Activated T-cell treated with anti-CD3 and anti-CD28 coated beads, Interleukin-2, amount 50 U/mL, for 24 hours (primary cell): ENCODE measurements around the gene SULT1E1.

ENCODE experiments used
- DNase-seq: peaks from one replicate; pipeline ENCODE4 v3.0.0-alpha.2; 2020
- H3K27ac Mint-ChIP-seq: 2 replicates; pipeline ENCODE4 v1.8.0; 2020; ENCODE audit warnings: mild to moderate bottlenecking, mixed read lengths
- H3K27me3 Mint-ChIP-seq: 2 replicates; pipeline ENCODE4 v1.8.0; 2020; ENCODE audit warnings: mixed read lengths
- H3K36me3 Mint-ChIP-seq: 2 replicates; pipeline ENCODE4 v1.8.0; 2020; ENCODE audit warnings: low read depth, mixed read lengths
- H3K4me1 Mint-ChIP-seq: 2 replicates; pipeline ENCODE4 v1.8.0; 2020; ENCODE audit warnings: low read depth, mixed read lengths
- H3K4me3 Mint-ChIP-seq: 2 replicates; pipeline ENCODE4 v1.8.0; 2020; ENCODE audit warnings: mild to moderate bottlenecking, moderate library complexity, mixed read lengths
- H3K9me3 Mint-ChIP-seq: 2 replicates; pipeline ENCODE4 v1.8.0; 2020; ENCODE audit warnings: mixed read lengths

SULT1E1 gene

DNA sequence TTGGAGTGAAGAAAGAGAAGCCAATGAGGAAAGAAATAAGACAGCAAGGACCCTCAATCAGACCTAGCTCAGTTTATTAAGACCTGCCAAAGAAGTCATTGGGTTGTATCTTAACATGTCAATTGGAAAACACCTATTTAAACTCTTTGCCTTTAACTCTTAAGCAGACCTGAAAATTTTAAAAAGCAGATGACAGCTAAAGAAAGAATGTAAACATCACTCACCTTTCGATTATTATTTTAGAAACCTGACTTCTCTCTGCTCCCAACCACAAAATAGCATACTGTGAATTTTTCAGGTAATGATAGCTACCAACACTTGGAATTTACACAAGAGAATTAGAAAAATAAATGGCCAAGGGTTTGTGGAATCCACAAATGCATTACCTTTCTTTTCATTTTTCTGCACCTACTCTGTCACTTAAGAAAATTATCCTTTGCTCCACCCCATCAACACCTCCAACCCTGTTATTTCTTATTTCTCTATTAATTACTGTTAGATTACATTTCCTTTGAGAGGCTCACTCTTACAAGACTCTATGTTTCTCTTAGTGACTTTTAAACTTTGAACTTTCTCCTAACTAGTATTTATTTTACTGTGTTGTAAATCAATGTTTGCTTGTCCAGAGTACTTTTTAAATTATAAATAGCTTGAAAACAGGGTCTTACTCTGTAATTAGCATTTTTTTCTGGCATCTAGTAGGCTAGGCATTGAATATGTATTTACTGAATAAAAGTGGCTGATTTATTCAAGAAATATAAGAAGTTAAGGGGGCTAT lies 765 bp upstream of the SULT1E1 start:
- Mint-ChIP-seq H3K36me3 (no peaks in the 10 kb centered on the region), H3K4me1 (no peaks in the 10 kb centered on the region), H3K27ac (no peak overlapping the region), H3K27me3 (peaks cover 3% of the 10 kb centered on the region), H3K9me3 (no peaks in the 10 kb centered on the region), H3K4me3 (no peak overlapping the region)
- DNase-seq = no peak

DNA sequence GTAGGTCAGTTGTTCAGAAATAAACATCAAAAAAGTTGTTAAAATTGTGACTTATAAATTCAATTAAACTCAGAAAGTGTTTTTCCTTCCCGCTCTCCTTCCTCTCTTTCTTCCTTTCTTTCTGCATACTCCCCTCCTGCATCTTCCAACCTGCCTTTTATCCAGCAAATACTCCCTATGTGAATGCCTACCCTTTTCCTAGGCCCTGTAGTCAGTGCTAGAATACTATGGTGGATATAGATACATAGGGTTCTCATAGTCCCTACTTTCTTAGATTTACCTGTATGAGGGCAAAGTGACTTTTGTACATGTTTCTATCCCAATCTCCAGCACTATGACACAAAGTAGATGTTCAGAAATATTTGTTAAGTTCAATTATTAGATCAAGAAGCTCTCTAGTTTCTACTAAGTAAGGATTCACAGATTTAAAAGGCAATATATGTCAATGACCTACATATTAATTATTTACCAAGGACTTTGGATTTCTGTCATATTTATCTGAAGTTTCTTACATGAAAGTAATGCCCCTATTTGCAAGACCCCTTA lies 732 bp downstream of the SULT1E1 start:
- no peaks in the 10 kb centered on the region for H3K9me3 Mint-ChIP-seq
- H3K4me3 Mint-ChIP-seq = no peak overlapping the region
- peaks cover 3% of the 10 kb centered on the region for H3K27me3 Mint-ChIP-seq
- DNase-seq = no peak
- no peaks in the 10 kb centered on the region for H3K36me3 Mint-ChIP-seq
- H3K4me1 Mint-ChIP-seq = no peaks in the 10 kb centered on the region
- H3K27ac Mint-ChIP-seq = no peak overlapping the region

DNA sequence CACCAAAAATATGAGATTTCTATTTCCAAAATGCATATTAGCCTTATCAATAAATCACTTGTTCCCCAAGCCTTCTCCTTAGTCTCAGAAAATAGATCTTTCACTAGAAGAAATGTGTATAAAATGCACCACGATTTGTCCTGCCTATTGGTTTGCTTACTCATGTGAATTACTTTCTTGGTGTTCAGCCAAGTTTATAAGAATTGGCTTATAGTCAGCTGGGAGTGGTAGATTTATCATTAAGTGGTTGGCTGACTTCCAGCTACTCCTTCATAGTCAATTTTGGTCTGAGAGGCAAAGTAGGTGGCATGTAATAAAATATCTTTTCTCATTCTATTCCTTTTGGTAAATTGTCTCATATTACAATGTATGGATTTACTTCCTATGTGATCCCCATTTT lies 1.3 kb downstream of the SULT1E1 start:
- H3K27ac Mint-ChIP-seq = no peak overlapping the region
- no peak for DNase-seq
- no peaks in the 10 kb centered on the region for H3K9me3 Mint-ChIP-seq
- H3K4me1 Mint-ChIP-seq = no peaks in the 10 kb centered on the region
- no peak overlapping the region for H3K4me3 Mint-ChIP-seq
- no peaks in the 10 kb centered on the region for H3K36me3 Mint-ChIP-seq
- peaks cover 3% of the 10 kb centered on the region for H3K27me3 Mint-ChIP-seq

DNA sequence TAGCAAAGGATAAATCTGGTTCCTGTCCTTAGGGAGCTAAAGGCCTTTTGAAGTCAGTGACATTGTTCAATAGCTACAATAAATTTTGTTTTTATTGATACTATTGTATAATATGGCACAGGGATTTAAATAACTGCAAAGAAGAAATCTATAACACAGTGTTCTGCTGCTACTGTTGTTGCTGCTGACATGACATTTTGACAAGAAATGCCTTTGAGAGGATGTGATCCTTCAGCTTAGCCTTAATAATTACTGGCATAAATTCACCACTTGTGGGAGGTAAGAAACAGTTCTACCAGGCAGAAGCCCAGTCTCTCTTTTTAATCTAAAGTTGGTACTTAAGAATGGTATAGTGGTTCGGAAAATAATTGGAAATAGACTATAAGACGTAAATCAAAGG lies 4.1 kb downstream of the SULT1E1 start:
- Mint-ChIP-seq H3K4me1 (no peaks in the 10 kb centered on the region), H3K27ac (no peak overlapping the region)

DNA sequence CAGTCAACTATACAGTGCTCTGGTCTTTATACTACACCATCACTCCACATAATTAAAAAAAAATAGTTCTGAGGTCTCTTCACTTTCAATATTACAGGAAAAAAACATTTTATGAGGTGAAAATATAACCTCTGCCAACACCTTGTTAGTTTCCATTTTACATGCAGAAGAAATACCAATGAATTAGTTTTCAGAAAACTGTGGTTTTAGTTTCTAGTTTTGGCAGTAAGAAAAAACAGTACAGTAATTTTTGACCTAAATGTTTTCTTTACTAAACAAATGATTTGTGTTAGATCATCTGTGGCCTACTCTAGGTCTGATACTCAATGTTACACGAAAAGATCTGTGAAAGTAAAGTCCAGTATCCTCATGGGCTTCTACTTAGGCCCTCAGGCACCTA lies 10.0 kb downstream of the SULT1E1 start:
- Mint-ChIP-seq H3K27me3 (no peaks in the 10 kb centered on the region), H3K9me3 (no peaks in the 10 kb centered on the region), H3K4me1 (peaks cover 4% of the 10 kb centered on the region), H3K27ac (no peak overlapping the region), H3K36me3 (no peaks in the 10 kb centered on the region), H3K4me3 (no peak overlapping the region)
- no peak for DNase-seq

More for the DNA sequence above, 4.1 kb downstream of the SULT1E1 start:
- Mint-ChIP-seq H3K36me3 (no peaks in the 10 kb centered on the region), H3K4me3 (no peak overlapping the region), H3K9me3 (no peaks in the 10 kb centered on the region), H3K27me3 (peaks cover 3% of the 10 kb centered on the region)
- DNase-seq = no peak

DNA sequence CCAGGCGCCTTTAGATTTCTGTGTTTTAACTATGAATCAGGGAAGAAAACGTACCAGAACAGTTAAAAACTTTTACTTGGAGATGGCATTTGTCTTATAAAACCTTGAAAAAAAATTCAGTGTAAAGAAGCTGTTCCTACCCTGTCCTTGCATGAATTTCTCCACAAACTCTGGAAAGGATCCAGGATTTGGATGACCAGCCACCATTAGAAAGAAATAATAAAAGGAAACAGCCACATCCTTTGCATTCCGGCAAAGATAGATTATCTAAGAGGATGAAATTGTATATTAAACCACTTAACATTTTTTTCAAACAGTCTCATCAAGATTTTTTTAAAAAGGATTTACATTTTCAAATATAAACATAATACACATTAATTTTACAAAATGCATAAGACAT lies 10.6 kb downstream of the SULT1E1 start:
- Mint-ChIP-seq H3K9me3 (no peaks in the 10 kb centered on the region), H3K4me3 (no peak overlapping the region), H3K27ac (no peak overlapping the region), H3K4me1 (peaks cover 4% of the 10 kb centered on the region), H3K27me3 (no peaks in the 10 kb centered on the region), H3K36me3 (no peaks in the 10 kb centered on the region)
- no peak for DNase-seq

DNA sequence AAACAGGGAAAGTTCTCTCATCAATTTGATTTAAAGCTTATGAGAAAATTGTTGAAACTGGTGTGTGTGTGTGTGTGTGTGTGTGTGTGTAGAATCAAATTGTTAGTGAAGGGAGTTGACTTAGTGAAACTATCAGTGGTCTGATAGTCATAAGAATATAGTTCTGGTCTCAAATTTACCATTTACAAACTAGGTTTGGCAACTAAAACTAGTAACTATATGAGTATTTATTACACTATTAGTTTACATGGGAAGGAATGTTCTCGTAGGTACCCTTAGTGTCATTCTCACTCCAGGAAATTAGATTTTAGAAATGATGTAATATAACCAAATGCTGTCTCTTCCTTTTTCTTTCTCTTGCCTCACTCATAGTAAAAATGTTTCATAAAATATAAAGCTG lies 11.9 kb downstream of the SULT1E1 start:
- Mint-ChIP-seq H3K27ac (no peak overlapping the region), H3K27me3 (no peaks in the 10 kb centered on the region), H3K4me3 (no peak overlapping the region), H3K4me1 (peaks cover 4% of the 10 kb centered on the region), H3K36me3 (no peaks in the 10 kb centered on the region), H3K9me3 (no peaks in the 10 kb centered on the region)
- DNase-seq = no peak

DNA sequence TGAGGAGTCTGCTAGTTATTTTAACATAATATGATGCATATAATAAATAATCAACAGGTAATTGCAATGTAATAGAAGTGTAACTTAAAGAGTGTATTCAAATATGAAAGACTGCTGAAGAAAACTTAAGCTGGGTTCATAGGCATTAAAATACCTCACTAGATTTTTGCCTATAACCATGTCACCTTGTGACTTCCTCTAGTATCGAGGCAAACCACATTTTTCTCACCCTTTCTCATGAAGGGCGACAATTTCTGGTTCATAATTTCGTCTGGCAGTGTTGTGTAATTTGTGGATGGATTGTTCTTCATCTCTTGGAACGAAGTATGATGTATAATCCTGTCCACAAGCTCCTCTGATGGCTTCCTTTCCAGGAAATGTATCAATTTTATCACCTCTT lies 16.0 kb downstream of the SULT1E1 start:
- Mint-ChIP-seq H3K27ac (no peak overlapping the region), H3K27me3 (no peaks in the 10 kb centered on the region), H3K4me1 (no peaks in the 10 kb centered on the region), H3K36me3 (no peaks in the 10 kb centered on the region), H3K9me3 (no peaks in the 10 kb centered on the region), H3K4me3 (no peak overlapping the region)
- no peak for DNase-seq

DNA sequence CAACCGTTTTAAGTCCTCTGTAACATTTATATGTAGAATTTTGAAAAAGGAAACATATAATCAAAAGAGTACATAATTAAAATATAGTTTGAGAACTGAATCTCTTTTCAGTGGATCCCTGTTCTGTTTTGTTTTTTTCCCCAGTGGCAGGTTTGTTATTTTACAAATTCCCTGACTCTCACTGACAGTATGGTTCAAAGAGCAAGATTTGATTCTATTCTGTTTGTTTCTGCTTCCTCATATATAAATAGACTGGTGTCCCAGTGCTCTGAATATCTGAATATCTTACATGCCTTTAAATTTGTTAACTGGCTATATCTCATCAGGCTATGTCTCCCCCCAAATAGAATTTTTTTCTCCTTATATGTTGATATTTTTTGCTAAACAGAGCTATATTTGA lies 16.6 kb downstream of the SULT1E1 start:
- no peaks in the 10 kb centered on the region for H3K4me1 Mint-ChIP-seq
- no peak overlapping the region for H3K27ac Mint-ChIP-seq
- H3K36me3 Mint-ChIP-seq = no peaks in the 10 kb centered on the region
- H3K27me3 Mint-ChIP-seq = no peaks in the 10 kb centered on the region
- no peak overlapping the region for H3K4me3 Mint-ChIP-seq
- no peak for DNase-seq
- H3K9me3 Mint-ChIP-seq = no peaks in the 10 kb centered on the region

DNA sequence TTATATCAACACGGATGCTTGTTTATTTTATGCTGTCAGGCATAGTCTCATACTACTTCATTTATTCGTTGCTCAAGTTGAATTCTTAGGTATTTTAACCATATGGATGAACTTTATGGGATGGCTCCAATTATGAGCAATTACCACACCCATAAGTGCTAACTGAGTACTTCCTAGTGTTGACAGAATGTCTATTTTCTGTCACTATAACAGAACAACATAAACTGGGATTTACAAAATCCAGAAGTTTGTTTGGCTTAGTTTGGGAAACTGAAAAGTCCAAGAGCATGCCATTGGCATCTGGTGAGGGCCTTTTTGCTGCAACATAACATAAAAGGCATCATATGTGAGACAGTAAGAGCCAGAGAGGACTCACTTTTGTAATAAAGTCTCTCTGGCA lies 21.0 kb downstream of the SULT1E1 start:
- peaks cover 2% of the 10 kb centered on the region for H3K4me1 Mint-ChIP-seq
- H3K36me3 Mint-ChIP-seq = no peaks in the 10 kb centered on the region
- H3K27me3 Mint-ChIP-seq = no peaks in the 10 kb centered on the region
- H3K9me3 Mint-ChIP-seq = no peaks in the 10 kb centered on the region
- no peak overlapping the region for H3K27ac Mint-ChIP-seq
- H3K4me3 Mint-ChIP-seq = no peak overlapping the region
- DNase-seq = no peak

DNA sequence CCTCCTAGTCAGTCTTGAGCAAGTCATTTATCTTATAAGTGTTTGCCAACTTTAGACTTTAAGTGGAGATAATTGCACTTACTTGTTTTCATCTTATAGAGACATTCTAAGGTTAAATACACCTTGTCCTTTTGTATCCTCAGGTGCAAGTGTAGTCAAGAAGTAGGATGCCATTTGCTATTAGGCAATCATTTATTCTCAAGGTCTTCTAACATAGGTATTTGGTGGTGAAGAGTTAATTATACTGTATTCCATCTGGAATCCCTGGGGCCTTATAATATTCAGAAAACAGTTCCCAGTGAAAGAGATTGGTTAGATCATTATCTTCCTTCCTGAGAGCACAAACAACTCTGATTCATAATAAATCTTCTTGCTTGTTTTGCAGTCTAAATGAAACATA lies 23.7 kb downstream of the SULT1E1 start:
- no peaks in the 10 kb centered on the region for H3K9me3 Mint-ChIP-seq
- DNase-seq = no peak

DNA sequence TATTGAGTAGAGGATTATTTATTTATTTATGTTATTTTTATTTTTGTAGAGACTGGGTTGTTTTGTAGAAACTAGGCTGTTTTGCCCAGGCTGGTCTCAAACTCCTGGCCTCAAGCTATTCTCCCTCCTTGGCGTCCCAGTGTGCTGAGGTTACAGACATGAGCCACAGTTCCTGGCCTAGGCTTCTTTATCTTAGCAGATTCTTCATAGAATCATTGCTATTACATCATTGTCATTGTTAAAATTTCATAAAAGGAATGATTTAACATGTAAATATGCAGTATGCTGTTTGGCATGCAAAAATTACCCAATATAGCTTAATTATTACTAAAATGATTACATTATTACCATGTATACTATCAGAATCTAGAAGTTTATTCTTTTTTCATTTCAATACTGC lies 24.2 kb downstream of the SULT1E1 start:
- no peak overlapping the region for H3K27ac Mint-ChIP-seq
- H3K4me1 Mint-ChIP-seq = peaks cover 12% of the 10 kb centered on the region
- H3K36me3 Mint-ChIP-seq = no peaks in the 10 kb centered on the region
- no peak overlapping the region for H3K4me3 Mint-ChIP-seq
- H3K27me3 Mint-ChIP-seq = peaks cover 2% of the 10 kb centered on the region
- no peak for DNase-seq
- H3K9me3 Mint-ChIP-seq = no peaks in the 10 kb centered on the region

More for the DNA sequence above, 23.7 kb downstream of the SULT1E1 start:
- Mint-ChIP-seq H3K27me3 (peaks cover 2% of the 10 kb centered on the region), H3K27ac (no peak overlapping the region), H3K4me3 (no peak overlapping the region), H3K4me1 (peaks cover 8% of the 10 kb centered on the region), H3K36me3 (no peaks in the 10 kb centered on the region)

DNA sequence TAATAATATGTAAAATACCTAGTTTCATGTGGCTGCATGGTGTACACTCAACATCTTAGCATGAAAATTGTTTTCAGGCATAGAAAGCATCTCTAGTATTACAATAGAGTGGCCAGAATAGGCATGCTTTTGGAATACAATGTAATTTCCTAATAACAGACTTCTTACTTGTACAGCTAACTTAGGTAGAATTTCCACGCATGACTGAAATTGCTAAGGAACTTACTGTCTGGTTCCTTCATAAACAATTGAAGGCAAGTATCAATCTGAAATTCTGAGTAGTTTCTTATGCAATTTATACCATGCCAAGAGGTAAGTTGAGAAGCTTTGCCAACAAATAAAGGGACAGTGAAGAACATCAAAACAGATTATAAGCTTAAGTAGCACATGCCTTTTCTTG lies 26.7 kb downstream of the SULT1E1 start:
- Mint-ChIP-seq H3K27me3 (peaks cover 2% of the 10 kb centered on the region), H3K4me1 (peaks cover 14% of the 10 kb centered on the region), H3K36me3 (no peaks in the 10 kb centered on the region), H3K9me3 (no peaks in the 10 kb centered on the region), H3K4me3 (no peak overlapping the region), H3K27ac (no peak overlapping the region)
- DNase-seq = no peak

DNA sequence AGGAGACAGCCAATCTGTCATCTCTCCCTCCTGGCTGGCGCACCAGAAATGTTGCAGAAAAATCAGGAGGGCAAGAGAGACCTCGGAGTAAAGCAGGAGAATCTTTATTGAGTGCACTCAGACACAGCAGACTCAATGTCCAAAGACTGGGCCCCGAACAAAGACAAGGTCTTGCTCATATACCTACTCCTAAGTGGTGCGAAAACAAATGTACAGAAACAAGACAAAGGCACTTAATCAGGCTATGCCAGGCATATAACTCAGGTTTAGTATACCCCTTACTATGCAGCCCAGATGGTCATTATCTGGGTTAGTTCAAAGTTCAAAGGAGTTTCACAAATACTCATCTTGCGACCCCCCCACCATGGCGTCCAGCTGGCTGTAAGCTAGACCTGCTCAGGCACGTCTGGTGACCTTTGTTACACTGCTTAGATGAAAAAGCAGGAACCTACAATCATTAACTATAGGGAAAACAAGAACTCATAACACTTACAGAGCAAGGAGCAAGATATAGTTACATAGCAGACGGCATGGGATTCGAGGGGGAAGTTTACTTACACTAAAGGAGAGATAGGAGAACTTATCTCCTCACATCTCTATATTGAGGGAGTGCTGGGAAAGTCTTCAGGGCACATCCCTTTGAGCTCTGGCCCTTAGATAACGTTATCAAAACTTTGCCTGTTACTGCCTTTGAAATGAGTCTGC lies 27.5 kb downstream of the SULT1E1 start:
- H3K4me3 Mint-ChIP-seq = no peak overlapping the region
- no peak for DNase-seq

DNA sequence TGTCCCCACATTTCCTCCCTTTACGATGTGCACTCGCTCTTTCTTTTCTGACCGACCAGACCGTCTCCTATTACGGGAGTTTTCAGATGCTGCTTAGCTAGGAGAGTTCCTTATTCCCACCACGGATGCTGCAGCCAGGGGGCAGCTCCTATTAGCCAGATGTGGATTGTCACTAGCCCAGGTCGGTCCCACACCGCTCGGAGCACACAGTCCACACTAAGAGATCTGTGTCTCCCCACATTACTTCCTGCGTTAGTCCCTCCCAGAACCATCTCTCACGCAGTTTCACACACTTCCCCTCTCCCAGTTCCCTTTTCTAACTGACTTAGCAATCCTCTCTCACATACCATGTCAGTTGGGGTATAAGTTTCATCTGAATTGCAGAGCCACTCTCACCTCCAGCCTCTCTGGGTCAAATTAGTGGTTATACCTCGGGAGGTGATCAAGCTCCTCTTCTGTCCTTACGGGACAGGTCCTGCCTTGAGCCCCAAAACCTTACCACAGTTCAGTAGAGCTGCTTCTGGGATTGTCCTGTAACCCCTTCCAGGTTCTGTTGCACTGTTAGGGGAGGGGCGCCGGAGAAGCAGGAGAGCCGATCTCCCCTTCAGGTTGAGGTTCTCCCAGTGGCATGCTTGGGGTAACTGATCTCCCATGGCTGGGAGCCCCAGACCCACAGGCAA lies 28.2 kb downstream of the SULT1E1 start:
- Mint-ChIP-seq H3K27ac (peak overlapping the region; percentile 78), H3K4me1 (peaks cover 14% of the 10 kb centered on the region), H3K27me3 (peaks cover 2% of the 10 kb centered on the region), H3K9me3 (no peaks in the 10 kb centered on the region), H3K4me3 (peak overlapping the region; percentile 74), H3K36me3 (no peaks in the 10 kb centered on the region)
- no peak for DNase-seq

More for the DNA sequence above, 27.5 kb downstream of the SULT1E1 start:
- no peaks in the 10 kb centered on the region for H3K36me3 Mint-ChIP-seq
- no peak overlapping the region for H3K27ac Mint-ChIP-seq
- no peaks in the 10 kb centered on the region for H3K9me3 Mint-ChIP-seq
- peaks cover 14% of the 10 kb centered on the region for H3K4me1 Mint-ChIP-seq
- H3K27me3 Mint-ChIP-seq = peaks cover 2% of the 10 kb centered on the region
